Measurements from ENCODE around the gene ZNF536. TPM values are rescaled to one million over a fixed set of nuclear protein-coding genes. Genes with fewer than 3 reads are reported as not detected.

ZNF536 gene
- total and polyA plus RNA-seq, 9 of the 15 experiments (the other 6 are each of a cell fraction or from before 2014, with no cell fraction given): not detected

GRCh38 chr19:30393729-30394480, 21.7 kb downstream of the ZNF536 start:
- Histone ChIP-seq H3K27ac (ENCODE audit: extremely low read depth, low read depth, low read length) (no peak overlapping the region), H3K9me1 (ENCODE audit: control insufficient read depth, insufficient read depth, low read length) (no peaks in the 10 kb centered on the region), H3K36me3 (ENCODE audit: control insufficient read depth, insufficient read depth, low read length) (no peaks in the 10 kb centered on the region), H3K4me2 (ENCODE audit: insufficient read depth, low read length) (no peak overlapping the region), H2AFZ (ENCODE audit: low read depth, low read length) (no peak overlapping the region), H3K4me3 (no peak overlapping the region), H4K20me1 (replicated peaks; ENCODE audit: control insufficient read depth, insufficient read depth, low read length) (no peaks in the 10 kb centered on the region), H3K9me3 (replicated peaks; ENCODE audit: control insufficient read depth, insufficient read depth, low read depth, low read length) (no peaks in the 10 kb centered on the region), H3K27me3 (ENCODE audit: control insufficient read depth in 2 of 2, insufficient read depth in 2 of 2, low read length in 2 of 2) (peaks cover 0 to 6% of the 10 kb centered on the region in 2 experiments; a peak in 1 of 5 replicates), H3K79me2 (ENCODE audit: control insufficient read depth, insufficient read depth, low read length) (no peaks in the 10 kb centered on the region), H3K9ac (ENCODE audit: insufficient read depth in 1 of 2, low read depth in 2 of 2, low read length in 2 of 2) (no peak overlapping the region), H3K4me1 (replicated peaks in 1 of 2; ENCODE audit: control insufficient read depth in 2 of 2, insufficient read depth in 2 of 2, low read length in 2 of 2) (no peaks in the 10 kb centered on the region)
- in situ Hi-C loops (cut with MboI): no loop called here
- FAIRE-seq (no peak), DNase-seq (ENCODE audit: extremely low read depth in 1 of 4, low spot score in 3 of 4) (no peak), ATAC-seq (no peak)
- POLR2A ChIA-PET: no interaction called here
- WGBS (ENCODE audit: insufficient coverage, low coverage, missing lambda C conversion rate): 0% methylated on average over 6 of the region's 6 CpGs
- CTCF ChIA-PET (ENCODE audit: low intra/inter-chr PET ratio): no interaction called here
- TF ChIP-seq ZFX (CRISPR knock-in tag; IDR thresholded peaks at IDR 0.05): no peak
- TF ChIP-seq SIN3A (IDR thresholded peaks at IDR 0.05; ENCODE audit: borderline replicate concordance in 2 of 2, control insufficient read depth in 1 of 2, low read depth in 2 of 2, low read length in 2 of 2): no peak
- no peak for TF ChIP-seq ARID4B (CRISPR knock-in tag; IDR thresholded peaks at IDR 0.05)
- no peak for TF ChIP-seq ZNF184 (CRISPR knock-in tag; IDR thresholded peaks at IDR 0.05)
- no peak for TF ChIP-seq RBM25 (IDR thresholded peaks at IDR 0.05; ENCODE audit: low read depth, low read length, severe bottlenecking)
- TF ChIP-seq ELF1 (tag; IDR thresholded peaks at IDR 0.05): no peak
- TF ChIP-seq ZBTB2 (IDR thresholded peaks at IDR 0.05): no peak
- no TSS peak for BruUV-seq (replicated peaks)
- intact Hi-C loops (cut with micrococcal nuclease): no loop called here
